Hepatocyte (in vitro differentiated cells): ENCODE data around the gene FEM1A. TPM values are rescaled to one million over a fixed set of nuclear protein-coding genes. Genes with fewer than 3 reads are reported as not detected.
"Not testable (repeated sequence)": the region's sequence is repeated elsewhere in the genome, so short reads cannot be mapped to it uniquely, and the experiment has no call there.

Source experiments
- DNase-seq: peaks from one replicate; pipeline ENCODE4 v3.0.0-alpha.2; 2016; ENCODE audit warnings: low spot score
- H2AFZ ChIP-seq: fragments of 200-600 bp; sonication (generic); 2 replicates; pipeline ENCODE4 v1.6.0; 2016; ENCODE audit warnings: antibody characterized with exemption, mild to moderate bottlenecking
- H3K27ac ChIP-seq: fragments of 200-600 bp; sonication (generic); 2 replicates; pipeline ENCODE4 v1.5.1; 2016; ENCODE audit warnings: mild to moderate bottlenecking
- H3K27me3 ChIP-seq: fragments of 200-600 bp; sonication (generic); 2 replicates; pipeline ENCODE4 v1.6.1; 2016
- H3K36me3 ChIP-seq: fragments of 200-600 bp; sonication (generic); replicated peaks from 2 replicates; pipeline ENCODE4 v1.5.1; 2016; ENCODE audit warnings: low read depth; ENCODE audit not compliant: insufficient read depth
- H3K4me1 ChIP-seq: fragments of 200-600 bp; sonication (generic); 2 replicates; pipeline ENCODE4 v1.5.1; 2016; ENCODE audit warnings: mild to moderate bottlenecking, moderate library complexity; ENCODE audit not compliant: insufficient read depth
- H3K4me2 ChIP-seq: fragments of 200-600 bp; sonication (generic); 2 replicates; pipeline ENCODE4 v1.6.0; 2016
- H3K4me3 ChIP-seq: fragments of 200-600 bp; sonication (generic); 2 replicates; pipeline ENCODE4 v1.5.1; 2016; ENCODE audit warnings: mild to moderate bottlenecking
- H3K79me2 ChIP-seq: fragments of 200-600 bp; sonication (generic); 2 replicates; pipeline ENCODE4 v1.6.0; 2017; ENCODE audit warnings: mild to moderate bottlenecking
- H3K9me2 ChIP-seq: fragments of 200-600 bp; sonication (generic); replicated peaks from 2 replicates; pipeline ENCODE4 v1.6.0; 2017; ENCODE audit warnings: mild to moderate bottlenecking; ENCODE audit not compliant: insufficient read depth
- H3K9me3 ChIP-seq: fragments of 200-600 bp; sonication (generic); 2 replicates; pipeline ENCODE4 v1.5.1; 2016; ENCODE audit warnings: low read depth, mild to moderate bottlenecking
- H4K20me1 ChIP-seq: fragments of 200-600 bp; sonication (generic); 2 replicates; pipeline ENCODE4 v1.6.0; 2016; ENCODE audit warnings: mild to moderate bottlenecking; ENCODE audit not compliant: insufficient read depth, poor library complexity, severe bottlenecking
- EZH2 ChIP-seq: fragments of 200-600 bp; sonication (generic); IDR thresholded peaks from 2 replicates; pipeline ENCODE4 v1.6.1; 2016; ENCODE audit warnings: antibody characterized with exemption, mild to moderate bottlenecking, borderline replicate concordance
- EZH2phosphoT487 ChIP-seq: fragments of 200-600 bp; sonication (generic); IDR thresholded peaks from one replicate; pipeline ENCODE4 v1.6.1; 2018; ENCODE audit warnings: antibody characterized with exemption, mild to moderate bottlenecking, low read depth, moderate library complexity; ENCODE audit not compliant: unreplicated experiment, severe bottlenecking
- WGBS: methylation state at CpG from one replicate; pipeline ENCODE4 v1.1.6; 2016; ENCODE audit warnings: low lambda C conversion rate; ENCODE audit errors: missing lambda C conversion rate; 5-methylcytosine and 5-hydroxymethylcytosine counted together
- polyA plus RNA-seq: library from polyadenylated mRNA; unstranded; fragments of >200 nt; fragmentation: Nextera tagmentation; extraction: Ambion mirVana; gene quantifications from 2 replicates; pipeline ENCODE4 v1.2.1, GENCODE V29; 2016
- total RNA-seq: library from RNA; depleted of rRNA; stranded (reverse); fragments of >200 nt; gene quantifications from 2 replicates; pipeline ENCODE4 v1.2.3, GENCODE V29; 2014
- TF ChIP-seq, protein P1 (sequence below): fragments of 200-600 bp; sonication (generic); IDR thresholded peaks from 2 replicates; pipeline ENCODE4 v1.5.1; 2016; ENCODE audit warnings: antibody characterized with exemption, mild to moderate bottlenecking; ENCODE audit not compliant: poor library complexity

Gene FEM1A
- total and polyA plus RNA-seq, 2 experiments from 2014 or later = 1.3 to 9.2 TPM

DNA sequence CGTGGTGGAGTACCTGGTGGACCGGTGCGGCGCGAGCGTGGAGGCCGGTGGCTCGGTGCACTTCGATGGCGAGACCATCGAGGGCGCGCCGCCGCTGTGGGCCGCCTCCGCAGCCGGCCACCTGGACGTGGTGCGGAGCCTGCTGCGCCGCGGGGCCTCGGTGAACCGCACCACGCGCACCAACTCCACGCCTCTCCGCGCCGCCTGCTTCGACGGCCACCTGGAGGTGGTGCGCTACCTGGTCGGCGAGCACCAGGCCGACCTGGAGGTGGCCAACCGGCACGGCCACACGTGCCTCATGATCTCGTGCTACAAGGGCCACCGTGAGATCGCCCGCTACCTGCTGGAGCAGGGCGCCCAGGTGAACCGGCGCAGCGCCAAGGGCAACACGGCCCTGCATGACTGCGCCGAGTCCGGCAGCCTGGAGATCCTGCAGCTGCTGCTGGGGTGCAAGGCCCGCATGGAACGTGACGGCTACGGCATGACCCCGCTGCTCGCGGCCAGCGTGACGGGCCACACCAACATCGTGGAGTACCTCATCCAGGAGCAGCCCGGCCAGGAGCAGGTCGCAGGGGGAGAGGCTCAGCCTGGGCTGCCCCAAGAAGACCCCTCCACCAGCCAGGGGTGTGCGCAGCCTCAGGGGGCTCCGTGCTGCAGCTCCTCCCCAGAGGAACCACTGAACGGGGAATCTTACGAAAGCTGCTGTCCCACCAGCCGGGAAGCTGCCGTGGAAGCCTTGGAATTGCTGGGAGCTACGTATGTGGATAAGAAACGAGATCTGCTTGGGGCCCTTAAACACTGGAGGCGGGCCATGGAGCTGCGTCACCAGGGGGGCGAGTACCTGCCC is 708 bp downstream of the FEM1A start:
- Histone ChIP-seq H2AFZ (peak overlapping the region; percentile 30), H3K4me2 (peak overlapping the region; percentile 97), H3K79me2 (peaks cover 46% of the 10 kb centered on the region), H3K27ac (peak overlapping the region; percentile 77), H3K4me3 (peak overlapping the region; percentile 48)
- DNase-seq, H3K9me3 ChIP-seq, H3K4me1 ChIP-seq, H4K20me1 ChIP-seq, H3K36me3 ChIP-seq, H3K9me2 ChIP-seq, H3K27me3 ChIP-seq: not testable (repeated sequence)
- WGBS = 18% methylated on average over 70 of the region's 75 CpGs

DNA sequence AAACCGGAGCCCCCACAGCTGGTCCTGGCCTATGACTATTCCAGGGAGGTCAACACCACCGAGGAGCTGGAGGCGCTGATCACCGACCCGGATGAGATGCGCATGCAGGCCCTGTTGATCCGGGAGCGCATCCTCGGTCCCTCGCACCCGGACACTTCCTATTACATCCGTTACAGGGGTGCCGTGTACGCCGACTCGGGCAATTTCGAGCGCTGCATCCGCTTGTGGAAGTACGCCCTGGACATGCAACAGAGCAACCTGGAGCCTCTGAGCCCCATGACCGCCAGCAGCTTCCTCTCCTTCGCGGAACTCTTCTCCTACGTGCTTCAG is 1.3 kb downstream of the FEM1A start:
- not testable (repeated sequence) for H3K9me2 ChIP-seq, H3K27me3 ChIP-seq, H4K20me1 ChIP-seq, H3K4me3 ChIP-seq, H3K27ac ChIP-seq, DNase-seq, H3K9me3 ChIP-seq, H3K4me1 ChIP-seq, H2AFZ ChIP-seq, H3K36me3 ChIP-seq
- 97% methylated on average over 22 of the region's 24 CpGs for WGBS
- H3K4me2 ChIP-seq = peak overlapping the region; percentile 97
- peaks cover 46% of the 10 kb centered on the region for H3K79me2 ChIP-seq

DNA sequence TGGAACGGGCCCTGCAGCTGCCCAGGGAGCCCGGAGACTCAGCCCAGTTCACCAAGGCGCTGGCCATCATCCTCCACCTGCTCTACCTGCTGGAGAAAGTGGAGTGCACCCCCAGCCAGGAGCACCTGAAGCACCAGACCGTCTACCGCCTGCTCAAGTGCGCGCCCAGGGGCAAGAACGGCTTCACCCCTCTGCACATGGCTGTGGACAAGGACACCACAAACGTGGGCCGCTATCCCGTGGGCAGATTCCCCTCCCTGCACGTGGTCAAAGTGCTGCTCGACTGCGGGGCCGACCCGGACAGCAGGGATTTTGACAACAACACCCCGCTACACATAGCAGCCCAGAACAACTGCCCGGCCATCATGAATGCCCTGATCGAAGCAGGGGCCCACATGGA is 1.7 kb downstream of the FEM1A start:
- Histone ChIP-seq H3K4me2 (peak overlapping the region; percentile 97), H3K79me2 (peaks cover 46% of the 10 kb centered on the region)
- not testable (repeated sequence) for H3K27me3 ChIP-seq, H3K9me2 ChIP-seq, H3K4me1 ChIP-seq, H3K4me3 ChIP-seq, DNase-seq, H2AFZ ChIP-seq, H3K36me3 ChIP-seq, H3K9me3 ChIP-seq, H3K27ac ChIP-seq, H4K20me1 ChIP-seq
- 95% methylated on average over 19 of the region's 19 CpGs for WGBS

DNA sequence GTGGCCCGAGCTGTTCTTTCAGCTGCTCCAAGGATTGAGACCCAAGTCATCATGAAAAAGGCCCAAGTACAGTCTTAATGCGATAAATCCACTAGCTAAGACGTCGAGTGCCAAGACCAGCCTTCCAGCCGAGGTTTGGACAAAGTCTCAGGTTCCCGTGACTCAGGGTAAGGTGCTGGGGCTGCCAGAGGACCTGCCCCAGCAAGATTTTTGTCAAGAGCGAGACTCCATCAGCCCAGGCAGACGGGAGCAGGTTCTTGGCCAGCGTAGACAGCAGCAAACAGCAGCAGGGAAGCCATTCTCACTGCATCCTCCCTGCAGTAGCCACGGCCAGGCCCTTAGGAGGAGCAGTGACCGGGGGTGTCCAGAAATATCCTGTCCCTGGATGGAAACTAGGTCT is 3.4 kb downstream of the FEM1A start:
- Histone ChIP-seq H3K4me2 (no peak overlapping the region), H3K36me3 (no peaks in the 10 kb centered on the region), H4K20me1 (no peaks in the 10 kb centered on the region), H3K79me2 (peaks cover 46% of the 10 kb centered on the region), H3K27ac (no peak overlapping the region), H3K4me3 (no peak overlapping the region), H3K4me1 (peaks cover 7% of the 10 kb centered on the region), H3K9me3 (no peaks in the 10 kb centered on the region), H3K9me2 (no peaks in the 10 kb centered on the region), H2AFZ (no peak overlapping the region), H3K27me3 (no peaks in the 10 kb centered on the region)
- DNase-seq = no peak
- WGBS = 94% methylated on average over 10 of the region's 11 CpGs
- TF ChIP-seq, protein P1, sequence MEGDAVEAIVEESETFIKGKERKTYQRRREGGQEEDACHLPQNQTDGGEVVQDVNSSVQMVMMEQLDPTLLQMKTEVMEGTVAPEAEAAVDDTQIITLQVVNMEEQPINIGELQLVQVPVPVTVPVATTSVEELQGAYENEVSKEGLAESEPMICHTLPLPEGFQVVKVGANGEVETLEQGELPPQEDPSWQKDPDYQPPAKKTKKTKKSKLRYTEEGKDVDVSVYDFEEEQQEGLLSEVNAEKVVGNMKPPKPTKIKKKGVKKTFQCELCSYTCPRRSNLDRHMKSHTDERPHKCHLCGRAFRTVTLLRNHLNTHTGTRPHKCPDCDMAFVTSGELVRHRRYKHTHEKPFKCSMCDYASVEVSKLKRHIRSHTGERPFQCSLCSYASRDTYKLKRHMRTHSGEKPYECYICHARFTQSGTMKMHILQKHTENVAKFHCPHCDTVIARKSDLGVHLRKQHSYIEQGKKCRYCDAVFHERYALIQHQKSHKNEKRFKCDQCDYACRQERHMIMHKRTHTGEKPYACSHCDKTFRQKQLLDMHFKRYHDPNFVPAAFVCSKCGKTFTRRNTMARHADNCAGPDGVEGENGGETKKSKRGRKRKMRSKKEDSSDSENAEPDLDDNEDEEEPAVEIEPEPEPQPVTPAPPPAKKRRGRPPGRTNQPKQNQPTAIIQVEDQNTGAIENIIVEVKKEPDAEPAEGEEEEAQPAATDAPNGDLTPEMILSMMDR = no peak
- TF ChIP-seq EZH2 (no peak), EZH2phosphoT487 (no peak)

DNA sequence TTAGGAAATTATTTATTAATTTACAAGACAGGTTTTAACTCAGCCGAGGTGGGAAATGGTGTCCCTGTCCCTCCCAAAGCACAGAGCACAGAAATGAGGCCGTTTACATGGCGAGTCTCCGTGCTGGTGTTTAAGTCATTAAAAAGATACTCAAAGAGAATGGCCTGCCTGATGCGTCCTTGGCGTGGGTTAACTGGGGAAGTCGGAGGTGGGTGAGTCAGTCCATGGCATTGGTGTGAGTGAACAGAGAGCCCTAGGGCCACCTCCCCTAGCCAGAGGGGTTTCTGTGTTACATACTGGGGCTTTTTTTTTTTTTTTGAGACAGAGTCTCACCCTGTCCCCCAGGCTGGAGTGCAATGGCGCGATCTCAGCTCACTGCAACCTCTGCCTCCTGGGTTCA is 3.9 kb downstream of the FEM1A start:
- H3K79me2 ChIP-seq = peaks cover 46% of the 10 kb centered on the region
- no peaks in the 10 kb centered on the region for H3K36me3 ChIP-seq

More for the DNA sequence above, 3.9 kb downstream of the FEM1A start:
- WGBS = 86% methylated on average over 9 of the region's 9 CpGs
- no peak for DNase-seq
- Histone ChIP-seq H3K4me3 (no peak overlapping the region), H3K4me2 (no peak overlapping the region), H3K4me1 (peaks cover 7% of the 10 kb centered on the region), H3K9me2 (no peaks in the 10 kb centered on the region), H3K9me3 (no peaks in the 10 kb centered on the region), H3K27me3 (no peaks in the 10 kb centered on the region), H3K27ac (no peak overlapping the region), H4K20me1 (no peaks in the 10 kb centered on the region), H2AFZ (no peak overlapping the region)
- TF ChIP-seq, protein P1 = no peak
- no peak for TF ChIP-seq EZH2phosphoT487
- TF ChIP-seq EZH2 = no peak
